Activated CD4-positive, alpha-beta T cell treated with anti-CD3 and anti-CD28 coated beads, Interleukin-2, amount 10 ng/mL, durations not matched to agents 7 days and 5 days (primary cell): ENCODE results near the gene TM6SF1. TPM values are rescaled to one million over a fixed set of nuclear protein-coding genes. Genes with fewer than 3 reads are reported as not detected.

Source experiments
- CTCF ChIA-PET: fragments of 350-600 bp; sonication (Branson Sonifier 250); formaldehyde crosslinking; loops from one replicate; lab custom pipeline; 2021; ENCODE audit warnings: antibody characterized with exemption; lab: Charles Lee
- POLR2A ChIA-PET: fragments of 350-600 bp; sonication (Branson Sonifier 250); formaldehyde crosslinking; loops from one replicate; lab custom pipeline; 2021; ENCODE audit warnings: antibody characterized with exemption; lab: Charles Lee
- DNase-seq: peaks from one replicate; pipeline ENCODE4 v3.0.0-alpha.2; 2020
- H3K27ac Mint-ChIP-seq: one replicate; pipeline ENCODE4 v1.8.0; 2021; ENCODE audit warnings: mild to moderate bottlenecking, moderate library complexity, mixed read lengths
- H3K27me3 Mint-ChIP-seq: one replicate; pipeline ENCODE4 v1.8.0; 2021; ENCODE audit warnings: mixed read lengths
- H3K36me3 Mint-ChIP-seq: one replicate; pipeline ENCODE4 v1.8.0; 2021; ENCODE audit warnings: low read depth, mixed read lengths
- H3K4me1 Mint-ChIP-seq: one replicate; pipeline ENCODE4 v1.8.0; 2021; ENCODE audit warnings: mixed read lengths
- H3K4me3 Mint-ChIP-seq: one replicate; pipeline ENCODE4 v1.8.0; 2021; ENCODE audit warnings: mild to moderate bottlenecking, moderate library complexity, mixed read lengths
- H3K9me3 Mint-ChIP-seq: one replicate; pipeline ENCODE4 v1.8.0; 2021; ENCODE audit warnings: mixed read lengths
- microRNA-seq: library from miRNA; unstranded; fragments of <30 nt; microRNA quantifications from one replicate; pipeline ENCODE4 v1.2.0, GENCODE V29; 2021; ENCODE audit warnings: borderline microRNAs expressed, borderline replicate concordance
- total RNA-seq, 2 experiments: library from RNA; stranded (reverse); gene quantifications; one replicate each; pipeline ENCODE4 v1.2.3, GENCODE V29; 2021

TM6SF1 gene
- total RNA-seq, 2 experiments from 2014 or later = 9.4 to 12.5 TPM

GRCh38 chr15:83170474-83171165 lies 63.2 kb downstream of the TM6SF1 start:
- Mint-ChIP-seq H3K4me1 (peaks cover 15% of the 10 kb centered on the region), H3K27me3 (peaks cover 41% of the 10 kb centered on the region), H3K4me3 (no peak overlapping the region), H3K9me3 (peaks cover 18% of the 10 kb centered on the region), H3K36me3 (peaks cover 21% of the 10 kb centered on the region), H3K27ac (no peak overlapping the region)
- CTCF ChIA-PET = interaction anchor here (0.7 kb wide), 1 partner anchor 417 kb away, joined by 4 read pairs; no protein-coding TSS in a partner anchor
- no peak for DNase-seq
- POLR2A ChIA-PET = no interaction called here

GRCh38 chr15:83174891-83175290 lies 67.4 kb downstream of the TM6SF1 start:
- CTCF ChIA-PET = interaction anchor here (0.6 kb wide), 1 partner anchor 9 kb away, joined by 3 read pairs; no protein-coding TSS in a partner anchor
- peaks cover 39% of the 10 kb centered on the region for H3K27me3 Mint-ChIP-seq
- H3K27ac Mint-ChIP-seq = no peak overlapping the region
- no peaks in the 10 kb centered on the region for H3K4me1 Mint-ChIP-seq
- H3K36me3 Mint-ChIP-seq = peaks cover 2% of the 10 kb centered on the region
- H3K4me3 Mint-ChIP-seq = no peak overlapping the region
- POLR2A ChIA-PET = no interaction called here
- no peak for DNase-seq
- H3K9me3 Mint-ChIP-seq = no peaks in the 10 kb centered on the region

GRCh38 chr15:83178390-83178789 lies 70.9 kb downstream of the TM6SF1 start:
- Mint-ChIP-seq H3K36me3 (peaks cover 2% of the 10 kb centered on the region), H3K9me3 (no peaks in the 10 kb centered on the region), H3K27me3 (peaks cover 29% of the 10 kb centered on the region), H3K4me3 (no peak overlapping the region), H3K4me1 (no peaks in the 10 kb centered on the region), H3K27ac (no peak overlapping the region)
- no peak for DNase-seq
- CTCF ChIA-PET = no interaction called here
- POLR2A ChIA-PET = no interaction called here

- CTCF ChIA-PET = no interaction called here
Observed at GRCh38 chr15:83178869-83179325, 71.5 kb downstream of the TM6SF1 start.

GRCh38 chr15:83185561-83185960 lies 78.1 kb downstream of the TM6SF1 start:
- H3K4me1 Mint-ChIP-seq = no peaks in the 10 kb centered on the region
- no peaks in the 10 kb centered on the region for H3K9me3 Mint-ChIP-seq
- no peak overlapping the region for H3K27ac Mint-ChIP-seq
- H3K36me3 Mint-ChIP-seq = peaks cover 1% of the 10 kb centered on the region
- DNase-seq = no peak
- CTCF ChIA-PET = interaction anchor here (1.1 kb wide), 1 partner anchor 175 kb away, joined by 4 read pairs; no protein-coding TSS in a partner anchor
- POLR2A ChIA-PET = no interaction called here
- H3K4me3 Mint-ChIP-seq = no peak overlapping the region
- H3K27me3 Mint-ChIP-seq = peaks cover 13% of the 10 kb centered on the region

More at GRCh38 chr15:83178869-83179325, 71.5 kb downstream of the TM6SF1 start:
- no peak overlapping the region for H3K27ac Mint-ChIP-seq
- no peak overlapping the region for H3K4me3 Mint-ChIP-seq
- H3K36me3 Mint-ChIP-seq = peaks cover 2% of the 10 kb centered on the region
- peaks cover 26% of the 10 kb centered on the region for H3K27me3 Mint-ChIP-seq
- no peaks in the 10 kb centered on the region for H3K4me1 Mint-ChIP-seq
- POLR2A ChIA-PET = no interaction called here
- DNase-seq = no peak
- no peaks in the 10 kb centered on the region for H3K9me3 Mint-ChIP-seq

Small RNA genes lying within 50 kb of the gene (microRNA-seq; reads per million reads assigned to microRNA genes)
- 0.63 reads per million for gene MIR4515

Other genes with a start within 250 kb of the TM6SF1 start
- gene HOMER2, start 154.9 kb upstream of the TM6SF1 start, total RNA-seq = 10 to 100 TPM in 1 of 2 experiments, 1 to 10 TPM in 1; 7.9 to 10.3 TPM
- 10 to 100 TPM; 23.7 to 26.5 TPM for gene RAMAC, start 121.4 kb upstream of the TM6SF1 start, total RNA-seq
- gene C15orf40, start 96.0 kb upstream of the TM6SF1 start, total RNA-seq = 10 to 100 TPM; 21.5 to 24.5 TPM
- 10 to 100 TPM; 50.4 to 61.0 TPM for gene BTBD1, start 40.4 kb upstream of the TM6SF1 start, total RNA-seq
- 10 to 100 TPM; 21.9 to 25.0 TPM for gene HDGFL3, start 100.2 kb downstream of the TM6SF1 start, total RNA-seq
- gene BNC1, start 177.0 kb downstream of the TM6SF1 start, total RNA-seq = not detected